ENCODE measurements around the gene RHBDF2.

DNA sequence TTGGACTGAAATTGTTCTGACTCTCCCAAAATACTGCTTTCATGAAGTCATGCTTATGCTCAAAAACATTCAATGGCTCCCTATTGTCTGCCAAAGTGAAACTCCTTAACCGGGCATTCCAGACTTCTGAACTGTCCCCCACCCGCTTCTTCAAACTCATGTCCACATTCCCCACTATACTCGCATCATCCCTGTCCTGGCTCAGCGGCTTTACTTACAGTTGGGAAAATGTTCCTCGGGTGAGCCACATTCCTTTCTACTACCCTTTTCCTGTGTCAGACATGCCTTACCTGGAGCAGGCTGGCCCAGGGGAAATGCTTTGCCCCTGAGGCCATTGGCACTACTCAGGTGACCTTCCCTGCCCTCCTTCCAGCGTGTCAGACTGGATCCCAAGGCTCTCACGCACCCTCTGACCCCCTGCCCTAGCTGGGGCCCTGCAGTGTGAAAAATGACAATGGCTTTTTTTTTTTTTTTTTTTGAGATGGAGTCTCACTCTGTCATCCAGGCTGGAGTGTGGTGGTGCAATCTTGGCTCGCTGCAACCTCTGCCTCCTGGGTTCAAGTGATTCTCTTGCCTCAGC lies 30.9 kb upstream of the RHBDF2 start:
- no peak for TF ChIP-seq CTCF (IDR thresholded peaks at IDR 0.05; ENCODE audit: poor library complexity)
- no peak for TF ChIP-seq EZH2 (IDR thresholded peaks at IDR 0.05; ENCODE audit: borderline replicate concordance)
